HCT116 (cell line): ENCODE results near the gene GTF2H4. TPM values are rescaled to one million over a fixed set of nuclear protein-coding genes. Genes with fewer than 3 reads are reported as not detected.

Source experiments
- ATAC-seq: fragments of 200-7000 bp; cut with Tn5 transposase; 2 replicates; pipeline ENCODE4 v1.9.1; 2020; ENCODE audit warnings: mild to moderate bottlenecking, moderate library complexity
- BruUV-seq: library from RNA; stranded (reverse); fragments of 400-500 nt; replicated peaks from 2 replicates; lab custom pipeline; 2021; lab: Mats Ljungman, UMichigan
- CTCF ChIA-PET: fragments of 300-600 bp; sonication (Branson Sonifier 250); formaldehyde crosslinking; loops from one replicate; lab custom pipeline; 2021; ENCODE audit warnings: antibody characterized with exemption; lab: Charles Lee
- POLR2A ChIA-PET: fragments of 300-600, 350-600 bp; sonication (Branson Sonifier 250); formaldehyde crosslinking; loops from one replicate; lab custom pipeline; 2021; ENCODE audit warnings: antibody characterized with exemption; lab: Charles Lee
- RAD21 ChIA-PET, 2 experiments: fragments of 300-600 bp; sonication (Branson Sonifier 250); formaldehyde crosslinking; loops; one replicate each; lab custom pipeline; 2023; ENCODE audit warnings: low total read pairs in 2 of 2; ENCODE audit not compliant: uncharacterized antibody in 2 of 2, unreplicated experiment in 2 of 2, low non-redundant PET in 1 of 2; lab: Charles Lee
- DNase-seq: peaks from one replicate; pipeline ENCODE4 v3.0.0-alpha.2; 2010; ENCODE audit warnings: low read depth, low spot score
- H2AFZ ChIP-seq: fragments of 200-600 bp; shearing (Covaris generic), sonication (generic); 2 replicates; pipeline ENCODE4 v1.6.1; 2017; ENCODE audit warnings: low read depth, mixed run types, mixed read lengths, antibody characterized with exemption, low read length; ENCODE audit not compliant: poor library complexity, severe bottlenecking
- H3K27ac ChIP-seq: 2 replicates; pipeline ENCODE4 v1.5.1; 2012; ENCODE audit warnings: low read depth, low read length
- H3K27me3 ChIP-seq: fragments of 200-600 bp; sonication (generic); 2 replicates; pipeline ENCODE4 v1.6.1; 2016; ENCODE audit warnings: mixed run types, low read length, mixed read lengths; ENCODE audit not compliant: insufficient read depth
- H3K36me3 ChIP-seq, 2 experiments: fragments of 200-500 bp in 1 of 2; fragments of 200-600 bp in 1 of 2; sonication (Bioruptor generic) in 1 of 2; sonication (generic) in 1 of 2; 2 replicates each; pipeline versions ENCODE4 v1.5.1 to v1.6.1; 2014 to 2016; ENCODE audit warnings: low read length in 2 of 2, inconsistent platforms in 1 of 2, mixed read lengths in 1 of 2, mixed run types in 1 of 2; ENCODE audit not compliant: insufficient read depth in 2 of 2, control insufficient read depth in 1 of 2
- H3K4me1 ChIP-seq, 2 experiments: fragments of 200-600 bp in 1 of 2; sonication (generic) in 1 of 2; 2 replicates each; pipeline versions ENCODE4 v1.5.1 to v1.6.1; 2012 to 2017; ENCODE audit warnings: low read length in 2 of 2, inconsistent platforms in 1 of 2, mild to moderate bottlenecking in 1 of 2, mixed read lengths in 1 of 2, mixed run types in 1 of 2, moderate library complexity in 1 of 2; ENCODE audit not compliant: insufficient read depth in 2 of 2, control insufficient read depth in 1 of 2
- H3K4me2 ChIP-seq: fragments of 200-600 bp; sonication (generic); 2 replicates; pipeline ENCODE4 v1.6.1; 2017; ENCODE audit warnings: mixed run types, low read length, mixed read lengths
- H3K4me3 ChIP-seq, 2 experiments: fragments of 200-600 bp in 1 of 2; sonication (generic) in 1 of 2; replicated peaks in 1 of 2; 2 replicates each; pipeline ENCODE4 v1.5.1; 2011 to 2016; ENCODE audit warnings: low read length in 2 of 2, control low read depth in 1 of 2, low read depth in 1 of 2, mild to moderate bottlenecking in 1 of 2, mixed read lengths in 1 of 2, mixed run types in 1 of 2
- H3K79me2 ChIP-seq: fragments of 200-600 bp; sonication (generic); 2 replicates; pipeline ENCODE4 v1.6.1; 2017; ENCODE audit warnings: mild to moderate bottlenecking, mixed run types, low read length, moderate library complexity, mixed read lengths; ENCODE audit not compliant: insufficient read depth
- H3K9ac ChIP-seq: fragments of 200-600 bp; sonication (generic); 2 replicates; pipeline ENCODE4 v1.6.1; 2016; ENCODE audit warnings: low read length, mixed read lengths
- H3K9me2 ChIP-seq: fragments of 200-600 bp; sonication (generic), shearing (Covaris generic); 2 replicates; pipeline ENCODE4 v1.6.1; 2017; ENCODE audit warnings: mixed run types, mild to moderate bottlenecking, moderate library complexity; ENCODE audit not compliant: insufficient read depth
- H3K9me3 ChIP-seq, 2 experiments: fragments of 200-500 bp in 1 of 2; fragments of 200-600 bp in 1 of 2; sonication (Bioruptor generic) in 1 of 2; sonication (generic) in 1 of 2; 2 replicates each; pipeline ENCODE4 v1.6.1; 2014 to 2017; ENCODE audit warnings: low read length in 2 of 2, mixed read lengths in 2 of 2, inconsistent platforms in 1 of 2, low read depth in 1 of 2, mild to moderate bottlenecking in 1 of 2, mixed run types in 1 of 2, moderate library complexity in 1 of 2; ENCODE audit not compliant: control insufficient read depth in 1 of 2, insufficient read depth in 1 of 2
- H4K20me1 ChIP-seq: fragments of 200-600 bp; sonication (generic), shearing (Covaris generic); 2 replicates; pipeline ENCODE4 v1.6.1; 2017; ENCODE audit warnings: mixed run types, mild to moderate bottlenecking, moderate library complexity; ENCODE audit not compliant: insufficient read depth
- CBX3 ChIP-seq: IDR thresholded peaks from 2 replicates; pipeline ENCODE4 v1.6.1; 2012; ENCODE audit warnings: low read depth
- EZH2 ChIP-seq: fragments of 200-600 bp; sonication (generic); IDR thresholded peaks from 2 replicates; pipeline ENCODE4 v1.6.1; 2017; ENCODE audit warnings: antibody characterized with exemption, mixed run types
- EZH2phosphoT487 ChIP-seq: fragments of 200-600 bp; IDR thresholded peaks from 2 replicates; pipeline ENCODE4 v1.6.1; 2018; ENCODE audit warnings: antibody characterized with exemption, borderline replicate concordance
- FOSL1 ChIP-seq: IDR thresholded peaks from 2 replicates; pipeline ENCODE4 v1.6.1; 2012; ENCODE audit warnings: low read depth
- JUND ChIP-seq: IDR thresholded peaks from 2 replicates; pipeline ENCODE4 v1.6.1; 2012
- SIN3A ChIP-seq: IDR thresholded peaks from 2 replicates; pipeline ENCODE4 v1.6.1; 2012; ENCODE audit warnings: low read depth
- SRF ChIP-seq: IDR thresholded peaks from 2 replicates; pipeline ENCODE4 v1.6.1; 2012; ENCODE audit warnings: low read depth
- intact Hi-C: fragments of 100-400 bp; cut with micrococcal nuclease; formaldehyde crosslinking; loops from 2 replicates; pipeline ENCODE4 v1.10.0; 2022
- total RNA-seq: library from RNA; stranded (reverse); gene quantifications from one replicate; pipeline ENCODE4 v1.2.1, GENCODE V29; 2021; ENCODE audit not compliant: unreplicated experiment
- TF ChIP-seq, protein P1 (sequence below), 3 experiments: fragments of 200-600 bp in 1 of 3; sonication (generic) in 1 of 3; IDR thresholded peaks in 2 of 3; conservative IDR thresholded peaks in 1 of 3; 2 replicates each; pipeline ENCODE4 v1.5.1; 2012 to 2017; ENCODE audit warnings: low read depth in 2 of 3, low read length in 2 of 3, antibody characterized with exemption in 1 of 3, borderline replicate concordance in 1 of 3, control low read depth in 1 of 3, mild to moderate bottlenecking in 1 of 3, mixed read lengths in 1 of 3, mixed run types in 1 of 3, moderate library complexity in 1 of 3; ENCODE audit not compliant: insufficient read depth in 1 of 3

Gene GTF2H4
- total RNA-seq, 1 experiment from 2014 or later: 59.7 TPM

DNA sequence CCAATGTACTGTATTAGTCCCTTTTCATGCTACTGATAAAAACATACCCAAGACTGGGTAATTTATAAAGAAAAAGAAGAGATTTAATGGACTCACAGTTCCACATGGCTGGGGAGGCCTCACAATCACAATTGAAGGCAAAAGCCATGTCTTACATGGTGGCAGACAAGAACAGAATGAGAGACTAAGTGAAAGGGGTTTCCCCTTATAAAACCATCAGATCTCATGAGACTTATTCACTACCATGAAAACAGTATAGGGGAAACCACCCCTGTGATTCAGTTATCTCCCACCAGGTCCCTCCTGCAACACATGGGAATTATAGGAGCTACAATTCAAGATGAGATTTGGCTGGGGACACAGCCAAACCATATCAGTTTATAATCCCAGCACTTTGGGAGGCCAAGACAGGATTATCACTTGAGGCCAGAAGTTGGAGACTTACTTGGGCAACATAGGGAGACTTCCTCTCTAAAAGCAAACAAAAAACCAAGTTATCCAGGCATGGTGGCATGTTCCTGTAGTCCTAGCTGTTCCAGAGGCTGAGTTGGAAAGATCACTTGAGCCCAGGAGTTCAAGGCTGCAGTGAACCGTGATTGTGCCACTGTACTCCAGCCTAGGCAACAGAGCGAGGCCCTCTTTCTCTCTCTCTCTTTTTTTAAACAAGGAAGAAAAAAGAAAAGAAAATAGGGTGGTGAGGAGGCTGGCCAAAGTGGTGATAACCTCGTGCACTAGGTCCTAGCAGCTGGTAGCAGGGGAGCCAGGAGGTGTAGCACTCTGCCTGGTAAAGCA is 46.6 kb upstream of the GTF2H4 start:
- H3K36me3 ChIP-seq: no peaks in the 10 kb centered on the region
- BruUV-seq: no TSS peak

More for the DNA sequence above, 46.6 kb upstream of the GTF2H4 start:
- ATAC-seq (no peak), DNase-seq (no peak)
- H3K9me2 ChIP-seq: no peaks in the 10 kb centered on the region
- no peak overlapping the region for H2AFZ ChIP-seq
- no peak overlapping the region for H3K4me3 ChIP-seq
- intact Hi-C loops: no loop called here
- no peaks in the 10 kb centered on the region for H4K20me1 ChIP-seq
- no peak overlapping the region for H3K9ac ChIP-seq
- no peak overlapping the region for H3K27ac ChIP-seq
- no peak for TF ChIP-seq JUND
- no peak for TF ChIP-seq SIN3A
- no peak for TF ChIP-seq EZH2
- TF ChIP-seq, protein P1, sequence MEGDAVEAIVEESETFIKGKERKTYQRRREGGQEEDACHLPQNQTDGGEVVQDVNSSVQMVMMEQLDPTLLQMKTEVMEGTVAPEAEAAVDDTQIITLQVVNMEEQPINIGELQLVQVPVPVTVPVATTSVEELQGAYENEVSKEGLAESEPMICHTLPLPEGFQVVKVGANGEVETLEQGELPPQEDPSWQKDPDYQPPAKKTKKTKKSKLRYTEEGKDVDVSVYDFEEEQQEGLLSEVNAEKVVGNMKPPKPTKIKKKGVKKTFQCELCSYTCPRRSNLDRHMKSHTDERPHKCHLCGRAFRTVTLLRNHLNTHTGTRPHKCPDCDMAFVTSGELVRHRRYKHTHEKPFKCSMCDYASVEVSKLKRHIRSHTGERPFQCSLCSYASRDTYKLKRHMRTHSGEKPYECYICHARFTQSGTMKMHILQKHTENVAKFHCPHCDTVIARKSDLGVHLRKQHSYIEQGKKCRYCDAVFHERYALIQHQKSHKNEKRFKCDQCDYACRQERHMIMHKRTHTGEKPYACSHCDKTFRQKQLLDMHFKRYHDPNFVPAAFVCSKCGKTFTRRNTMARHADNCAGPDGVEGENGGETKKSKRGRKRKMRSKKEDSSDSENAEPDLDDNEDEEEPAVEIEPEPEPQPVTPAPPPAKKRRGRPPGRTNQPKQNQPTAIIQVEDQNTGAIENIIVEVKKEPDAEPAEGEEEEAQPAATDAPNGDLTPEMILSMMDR (IDR thresholded peaks at IDR 0.05 in 2 of 3, conservative IDR thresholded peaks at IDR 0.05 in 1 of 3; ENCODE audit: borderline replicate concordance in 1 of 3, insufficient read depth in 1 of 3, low read depth in 2 of 3, low read length in 2 of 3): no peak
- TF ChIP-seq EZH2phosphoT487: no peak
- TF ChIP-seq CBX3: no peak
- no peak for TF ChIP-seq FOSL1
- TF ChIP-seq SRF: no peak
- POLR2A ChIA-PET: interaction anchor here (0.6 kb wide), 1 partner anchor 22 kb away, joined by 3 read pairs; no protein-coding TSS in a partner anchor
- H3K4me2 ChIP-seq: no peak overlapping the region
- RAD21 ChIA-PET: no interaction called here
- CTCF ChIA-PET: no interaction called here
- no peaks in the 10 kb centered on the region for H3K27me3 ChIP-seq
- H3K9me3 ChIP-seq: peaks cover 0 to 7% of the 10 kb centered on the region in 2 experiments; a peak in 1 of 4 replicates
- H3K79me2 ChIP-seq: no peaks in the 10 kb centered on the region
- no peaks in the 10 kb centered on the region for H3K4me1 ChIP-seq
